HG03039 (cell line): ENCODE data around the gene PFN1.

Experiments
- ATAC-seq: cut with Tn5 transposase; IDR thresholded peaks from one replicate; pipeline ENCODE4 v1.9.1; 2021; ENCODE audit warnings: mild to moderate bottlenecking, moderate library complexity; ENCODE audit not compliant: unreplicated experiment

PFN1 gene

DNA sequence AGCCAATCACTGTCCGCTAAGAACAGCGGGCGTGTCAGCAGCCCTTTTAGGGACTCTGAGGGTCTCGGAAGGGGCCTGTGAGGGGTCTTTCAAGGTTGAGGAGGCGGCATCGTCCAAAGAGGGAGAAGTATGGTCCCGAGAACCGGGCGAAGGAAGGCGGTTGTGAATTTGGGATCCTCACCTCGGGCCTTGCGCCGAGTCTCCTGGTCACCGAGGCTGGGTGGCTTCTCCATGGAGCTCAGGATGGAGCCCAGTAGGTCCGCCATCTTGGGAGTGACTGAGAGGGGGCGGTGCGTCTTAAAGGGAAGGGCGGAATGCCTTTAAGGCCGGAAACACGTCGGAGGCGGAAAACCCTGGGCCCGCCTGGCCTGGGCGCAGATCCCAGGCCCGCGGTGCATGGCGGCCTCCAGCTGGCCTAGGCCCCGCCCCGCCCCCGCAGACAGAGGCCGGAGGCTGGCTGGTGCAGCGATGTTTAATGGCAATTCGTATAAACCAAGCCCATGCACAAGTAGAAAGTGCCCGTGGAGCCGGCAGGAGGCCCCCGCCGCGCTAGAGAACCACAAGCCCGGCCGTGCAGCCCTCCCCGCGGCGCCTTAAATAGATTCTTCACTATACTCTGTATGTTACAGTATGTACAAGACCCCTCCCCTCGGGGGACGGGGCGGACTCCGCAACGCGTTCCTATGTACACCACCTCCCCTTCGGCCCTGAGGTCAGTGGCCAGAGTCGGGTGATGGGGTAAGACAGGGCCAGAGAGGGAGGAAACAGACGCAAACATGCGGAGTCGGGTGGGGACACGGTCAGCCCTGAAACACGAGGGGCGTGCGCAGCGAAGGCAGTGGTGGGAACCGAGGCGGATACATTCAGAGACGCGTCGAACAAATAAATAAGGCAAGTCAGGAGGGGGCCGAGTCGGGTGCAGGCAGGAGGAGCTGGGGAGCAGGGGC is 19.5 kb upstream of the PFN1 start, which contains the start of gene SPAG7:
TSS of gene SPAG7 (minus strand) at position 279 of the 947 bp plus-strand sequence. CDS start at position 266, 13 bp downstream.
- ATAC-seq, result peak; percentile 53

DNA sequence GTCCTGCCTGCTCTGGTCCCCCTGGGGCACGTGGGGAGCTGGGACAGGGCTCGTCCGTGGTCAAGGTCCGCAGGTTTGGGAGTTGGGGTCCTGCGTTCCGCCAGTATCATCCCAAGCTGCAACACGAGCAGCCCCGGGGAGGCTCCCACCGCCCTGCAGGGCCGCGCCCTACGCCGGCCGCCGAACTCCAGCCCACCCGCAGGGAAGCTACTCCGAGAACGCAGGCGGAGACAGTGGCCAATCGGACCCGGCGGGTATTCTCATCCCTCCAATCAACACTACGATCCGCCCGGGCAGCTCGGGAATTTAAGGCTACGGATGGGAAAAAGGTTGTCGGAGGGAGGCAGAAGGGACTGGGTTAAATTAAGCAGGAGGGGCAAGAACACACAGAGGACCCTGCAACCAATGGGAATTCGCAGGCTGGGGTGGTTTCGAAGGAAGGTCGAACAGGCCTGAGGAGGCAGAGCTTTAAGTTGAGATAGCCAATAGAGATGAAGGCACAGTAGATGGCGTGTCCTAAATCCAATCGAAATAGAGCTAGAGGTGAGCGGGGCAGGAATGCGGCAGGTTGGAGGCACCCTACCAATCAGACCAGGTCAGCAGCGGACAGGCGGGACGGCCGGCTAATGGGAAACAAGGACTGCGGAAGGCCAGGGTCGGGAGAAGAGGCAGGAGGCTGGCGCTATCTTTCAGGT is 18.7 kb upstream of the PFN1 start:
- ATAC-seq, result peak; percentile 80

DNA sequence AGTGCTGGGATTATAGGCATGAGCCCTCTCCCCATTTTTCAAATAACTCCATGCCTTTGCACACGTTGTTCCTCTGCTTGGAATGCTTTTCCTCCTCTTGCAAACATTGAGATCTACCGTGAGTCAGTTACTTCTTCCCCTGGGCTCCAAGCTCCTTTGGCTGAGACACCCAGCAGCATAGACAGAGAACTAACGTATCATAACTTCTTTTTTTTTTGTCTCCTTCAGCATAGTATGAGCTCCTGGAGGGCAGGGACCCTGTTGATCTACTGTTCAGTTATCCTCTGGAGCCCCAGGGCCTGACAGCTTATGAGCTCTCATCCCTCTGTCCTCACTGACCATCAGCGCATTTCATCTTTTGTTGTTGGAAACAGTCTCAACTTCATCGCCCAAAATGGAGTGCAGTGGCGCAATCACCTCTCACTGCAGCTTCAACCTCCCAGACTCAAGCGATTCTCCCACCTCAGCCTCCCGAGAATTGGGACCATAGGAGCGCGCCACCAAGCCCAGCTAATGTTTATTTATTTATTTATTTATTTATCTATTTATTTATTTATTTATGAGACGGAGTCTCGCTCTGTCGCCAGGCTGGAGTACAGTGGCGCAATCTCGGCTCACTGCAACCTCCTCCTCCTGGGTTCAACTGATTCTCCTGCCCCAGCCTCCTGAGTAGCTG is 17.1 kb upstream of the PFN1 start:
- no peak for ATAC-seq

- no peak for ATAC-seq
These were observed 12.1 kb upstream of the PFN1 start for GRCh38 chr17:4960279-4960922.

DNA sequence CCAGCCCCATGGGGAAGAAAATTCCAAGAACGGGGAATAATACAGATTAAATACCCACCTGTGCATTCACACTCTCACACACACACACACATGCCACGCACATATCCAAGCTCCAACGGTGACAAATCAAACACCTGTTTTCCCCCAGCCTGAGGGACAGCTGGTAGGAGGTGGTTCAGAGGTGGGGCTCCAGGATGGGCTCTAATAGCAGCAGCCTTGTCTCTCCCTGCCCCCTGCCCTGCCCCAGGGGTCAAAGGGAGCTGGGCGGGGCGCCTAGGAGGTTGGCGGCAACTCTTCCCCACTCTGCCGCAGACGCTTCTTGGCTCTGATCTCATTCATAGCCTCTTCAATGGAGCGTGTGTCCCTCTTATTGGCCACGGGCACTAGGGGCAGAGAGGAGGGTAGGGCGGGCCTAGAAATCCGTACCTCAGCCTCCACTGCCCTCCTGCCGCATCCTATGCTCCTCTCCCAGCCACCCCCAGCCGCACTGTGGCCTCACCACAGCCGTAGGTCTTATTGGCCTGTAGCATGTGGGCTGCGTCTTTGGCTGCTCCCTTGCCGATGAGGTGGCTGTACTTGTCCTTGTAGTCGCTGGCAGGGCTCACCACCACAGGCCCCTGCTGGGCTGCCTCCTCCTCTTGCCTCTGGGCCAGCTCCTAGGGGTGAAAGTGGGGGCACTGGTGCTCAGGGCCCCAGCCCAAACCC is 11.1 kb upstream of the PFN1 start:
- no peak for ATAC-seq

DNA sequence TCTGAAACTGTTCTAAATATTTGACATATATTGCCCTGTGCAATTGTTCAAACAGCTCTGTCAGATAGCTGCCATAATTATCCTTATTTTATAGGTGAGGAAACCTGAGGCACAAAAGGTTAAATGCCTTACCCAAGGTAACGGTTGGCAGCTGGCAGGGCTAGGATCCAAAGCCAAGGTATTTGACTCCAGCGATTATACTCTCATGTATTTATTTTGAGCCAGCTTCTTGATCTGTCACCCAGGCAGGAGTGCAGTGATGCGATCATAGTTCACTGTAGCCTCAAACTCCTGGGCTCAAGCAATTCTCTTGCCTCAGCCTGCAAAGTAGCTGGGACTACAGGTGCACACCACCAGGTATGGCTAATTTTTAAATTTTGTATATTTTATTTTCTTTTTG is 9.8 kb upstream of the PFN1 start:
- no peak for ATAC-seq

DNA sequence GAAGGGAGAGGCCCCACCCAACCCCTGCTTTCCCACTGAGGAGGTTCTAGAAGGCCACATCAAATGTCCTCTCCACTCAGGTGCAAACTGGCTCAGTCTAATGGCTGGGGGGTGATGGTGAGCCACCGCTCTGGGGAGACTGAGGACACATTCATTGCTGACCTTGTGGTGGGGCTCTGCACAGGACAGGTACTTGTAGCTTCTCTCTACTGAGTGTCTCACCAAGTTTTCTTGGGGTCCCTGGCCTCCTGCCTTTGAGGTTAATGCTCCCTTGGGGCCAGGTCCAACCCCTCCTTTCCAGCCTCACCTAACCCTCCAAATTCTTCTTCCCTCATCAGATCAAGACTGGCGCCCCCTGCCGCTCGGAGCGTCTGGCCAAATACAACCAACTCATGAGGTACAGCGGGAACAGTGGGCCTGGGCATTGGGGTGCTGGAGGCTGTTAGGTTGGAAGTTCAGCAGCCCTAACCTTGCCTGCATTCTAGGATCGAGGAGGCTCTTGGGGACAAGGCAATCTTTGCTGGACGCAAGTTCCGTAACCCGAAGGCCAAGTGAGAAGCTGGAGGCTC is 8.2 kb upstream of the PFN1 start:
- ATAC-seq, result no peak

- no peak for ATAC-seq
These were observed 6.8 kb upstream of the PFN1 start for GRCh38 chr17:4955091-4955490.

GRCh38 chr17:4953451-4953961 is 5.2 kb upstream of the PFN1 start:
- no peak for ATAC-seq

GRCh38 chr17:4951486-4951885 is 3.2 kb upstream of the PFN1 start:
- ATAC-seq, result no peak

GRCh38 chr17:4950746-4951204 is 2.4 kb upstream of the PFN1 start, which contains the start of gene ENO3:
TSS of gene ENO3 (plus strand) at chr17:4951119. CDS start at chr17:4951830, 711 bp downstream.
- no peak for ATAC-seq

DNA sequence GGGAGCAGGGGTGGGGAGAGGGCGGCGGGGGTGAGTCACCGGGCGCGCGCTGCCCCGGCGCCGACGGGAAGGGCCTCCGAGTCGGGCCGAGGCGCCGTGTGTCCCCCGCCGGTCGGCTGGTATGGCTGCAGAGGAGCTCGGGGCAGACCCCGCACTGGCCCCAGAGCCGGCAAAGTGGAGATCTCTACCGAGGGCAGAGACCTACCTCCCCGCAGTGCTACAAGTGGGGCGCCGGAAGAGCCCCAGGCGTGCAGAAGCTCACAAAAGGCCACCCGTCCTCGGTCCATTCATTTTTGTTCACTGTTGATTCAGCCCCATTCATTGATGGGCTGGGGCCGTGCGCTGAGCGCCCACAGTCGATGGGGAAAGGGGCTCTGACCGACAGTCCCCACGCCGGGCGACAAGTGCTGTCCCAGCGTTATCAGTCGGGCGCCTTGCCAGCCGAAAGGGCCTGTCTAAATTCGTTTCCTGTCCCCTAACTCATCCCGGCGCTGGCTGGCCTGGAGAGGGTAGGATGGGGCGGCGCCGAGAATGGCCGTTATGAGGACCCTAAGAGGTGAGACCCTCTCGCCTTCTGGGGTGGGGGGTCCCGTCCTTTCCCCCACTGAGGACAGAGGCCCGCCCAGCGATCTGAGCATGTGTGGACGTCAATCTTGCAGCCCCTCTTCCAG is 1.9 kb upstream of the PFN1 start:
- peak; percentile 5 for ATAC-seq

- peak; percentile 22 for ATAC-seq
These were observed 1.2 kb upstream of the PFN1 start for GRCh38 chr17:4949321-4950074.

GRCh38 chr17:4948931-4949320 is 596 bp upstream of the PFN1 start:
- ATAC-seq, result peak; percentile 26

GRCh38 chr17:4947411-4948165 is 742 bp downstream of the PFN1 start:
- ATAC-seq, result peak; percentile 12

- no peak for ATAC-seq
These were observed 1.3 kb downstream of the PFN1 start for GRCh38 chr17:4947010-4947410.

- ATAC-seq, result no peak
These were observed 1.9 kb downstream of the PFN1 start for GRCh38 chr17:4946312-4946976.
